ENCODE measurements around the gene RAD51D. TPM values are rescaled to one million over a fixed set of nuclear protein-coding genes. Genes with fewer than 3 reads are reported as not detected.

RAD51D gene
- total RNA-seq, 2 donors from 2014 or later = 9.9 to 12.0 TPM

- no peaks in the 10 kb centered on the region for H3K36me3 ChIP-seq
- H3K27me3 ChIP-seq (replicated peaks; ENCODE audit: insufficient read depth) = no peaks in the 10 kb centered on the region
- WGBS = 94% methylated on average over 1 of the region's 1 CpG
- TF ChIP-seq POLR2A (IDR thresholded peaks at IDR 0.05) = no peak
- no peak for TF ChIP-seq CTCF (IDR thresholded peaks at IDR 0.05)
- no peak for TF ChIP-seq POLR2AphosphoS5 (IDR thresholded peaks at IDR 0.05)
- no peak overlapping the region for H3K4me3 ChIP-seq
- intact Hi-C loops (cut with DNase I) = no loop called here
- no peaks in the 10 kb centered on the region for H3K4me1 ChIP-seq (replicated peaks)
- no peaks in the 10 kb centered on the region for H3K9me3 ChIP-seq
- DNase-seq (ENCODE audit: low spot score) = no peak
- H3K27ac ChIP-seq = no peak overlapping the region
Observed at GRCh38 chr17:35081638-35082037, 38.0 kb downstream of the RAD51D start.

- no peaks in the 10 kb centered on the region for H3K4me1 ChIP-seq (replicated peaks)
- no peak for DNase-seq (ENCODE audit: low spot score)
- intact Hi-C loops (cut with DNase I) = no loop called here
Observed at GRCh38 chr17:35080536-35080935, 39.1 kb downstream of the RAD51D start.

GRCh38 chr17:35079547-35080423, 39.9 kb downstream of the RAD51D start:
- no peak for DNase-seq (ENCODE audit: low spot score)
- WGBS = 100% methylated on average over 1 of the region's 1 CpG
- intact Hi-C loops (cut with DNase I) = no loop called here
- Histone ChIP-seq H3K9me3 (no peaks in the 10 kb centered on the region), H3K27me3 (replicated peaks; ENCODE audit: insufficient read depth) (no peaks in the 10 kb centered on the region), H3K4me1 (replicated peaks) (no peaks in the 10 kb centered on the region), H3K4me3 (no peak overlapping the region), H3K36me3 (no peaks in the 10 kb centered on the region), H3K27ac (no peak overlapping the region)
- TF ChIP-seq POLR2AphosphoS5 (IDR thresholded peaks at IDR 0.05) (no peak), POLR2A (IDR thresholded peaks at IDR 0.05) (no peak), CTCF (IDR thresholded peaks at IDR 0.05) (no peak)

More at GRCh38 chr17:35080536-35080935, 39.1 kb downstream of the RAD51D start:
- Histone ChIP-seq H3K9me3 (no peaks in the 10 kb centered on the region), H3K27me3 (replicated peaks; ENCODE audit: insufficient read depth) (no peaks in the 10 kb centered on the region), H3K27ac (no peak overlapping the region), H3K36me3 (no peaks in the 10 kb centered on the region), H3K4me3 (no peak overlapping the region)
- 48% methylated on average over 1 of the region's 1 CpG for WGBS
- TF ChIP-seq POLR2AphosphoS5 (IDR thresholded peaks at IDR 0.05) (no peak), CTCF (IDR thresholded peaks at IDR 0.05) (no peak), POLR2A (IDR thresholded peaks at IDR 0.05) (no peak)

- DNase-seq (ENCODE audit: low spot score) = no peak
- no peak for TF ChIP-seq CTCF (IDR thresholded peaks at IDR 0.05)
- no peak for TF ChIP-seq POLR2A (IDR thresholded peaks at IDR 0.05)
- no peak for TF ChIP-seq POLR2AphosphoS5 (IDR thresholded peaks at IDR 0.05)
Observed at GRCh38 chr17:35076874-35077273, 42.8 kb downstream of the RAD51D start.

More at GRCh38 chr17:35076874-35077273, 42.8 kb downstream of the RAD51D start:
- no peak overlapping the region for H3K27ac ChIP-seq
- H3K4me3 ChIP-seq = no peak overlapping the region
- no peaks in the 10 kb centered on the region for H3K27me3 ChIP-seq (replicated peaks; ENCODE audit: insufficient read depth)
- intact Hi-C loops (cut with DNase I) = no loop called here
- H3K9me3 ChIP-seq = no peaks in the 10 kb centered on the region
- H3K36me3 ChIP-seq = no peaks in the 10 kb centered on the region
- WGBS = 83% methylated on average over 1 of the region's 1 CpG
- no peaks in the 10 kb centered on the region for H3K4me1 ChIP-seq (replicated peaks)
